ENCODE measurements around the gene RBM6. TPM values are rescaled to one million over a fixed set of nuclear protein-coding genes. Genes with fewer than 3 reads are reported as not detected.
"Not testable (repeated sequence)": the region's sequence is repeated elsewhere in the genome, so short reads cannot be mapped to it uniquely, and the experiment has no call there.

Gene RBM6
- total RNA-seq, 1 experiment from 2014 or later = 74.1 TPM

DNA sequence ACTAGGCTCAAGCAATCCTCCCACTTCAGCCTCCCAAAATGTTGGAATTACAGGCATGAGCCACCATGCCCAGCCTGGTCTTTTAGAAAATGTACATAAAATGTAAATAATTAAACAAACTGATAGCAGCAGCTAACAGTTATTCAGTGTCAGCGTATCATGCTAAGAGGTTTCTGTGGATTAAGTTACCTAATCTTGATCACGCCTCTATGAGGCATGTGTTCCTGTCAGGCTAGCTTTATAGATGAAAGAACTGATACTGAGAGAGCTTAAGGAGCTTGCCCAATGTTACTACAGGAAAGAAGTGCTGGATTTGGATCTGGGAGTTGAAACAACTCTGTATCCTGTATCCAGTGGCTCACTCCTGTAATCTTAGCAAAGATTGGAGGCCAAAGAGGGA is 25.0 kb upstream of the RBM6 start:
- H3K36me3 Mint-ChIP-seq (ENCODE audit: insufficient read depth, unreplicated experiment) = no peaks in the 10 kb centered on the region
- no peak overlapping the region for H3K27ac Mint-ChIP-seq (ENCODE audit: unreplicated experiment)
- H3K4me3 Mint-ChIP-seq (ENCODE audit: unreplicated experiment) = no peak overlapping the region

DNA sequence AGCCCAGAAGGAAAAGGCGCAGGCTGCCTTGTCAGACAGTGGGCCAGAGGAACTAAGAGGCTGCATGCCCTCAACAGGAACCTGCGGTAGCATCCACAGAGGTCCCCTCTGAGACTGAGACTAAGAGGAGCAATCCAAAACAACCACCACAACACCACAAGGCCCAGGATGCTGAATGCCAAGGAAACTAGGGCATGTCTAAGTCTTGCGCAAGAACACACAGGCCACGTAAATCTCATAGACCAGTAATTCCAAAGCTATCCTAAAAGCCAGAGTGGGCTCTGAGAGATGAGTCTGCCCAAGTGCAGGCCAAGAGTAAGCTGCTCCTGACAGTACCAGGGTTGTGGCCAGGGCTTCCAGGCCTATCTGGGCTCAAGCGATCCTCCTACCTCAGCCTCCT is 23.3 kb upstream of the RBM6 start:
- no peaks in the 10 kb centered on the region for H3K9me3 Mint-ChIP-seq (ENCODE audit: unreplicated experiment)
- no peak overlapping the region for H3K4me3 Mint-ChIP-seq (ENCODE audit: unreplicated experiment)
- intact Hi-C loops (cut with micrococcal nuclease; ENCODE audit: unreplicated experiment) = no loop called here
- Histone ChIP-seq H3K4me1 (peaks cover 11% of the 10 kb centered on the region), H3K27me3 (replicated peaks; ENCODE audit: control insufficient read depth, insufficient read depth, low read length) (no peaks in the 10 kb centered on the region), H3K36me3 (ENCODE audit: control insufficient read depth, insufficient read depth, low read length) (no peaks in the 10 kb centered on the region), H3K4me3 (ENCODE audit: low read depth, low read length) (no peak overlapping the region), H3K9me3 (no peaks in the 10 kb centered on the region)
- POLR2A ChIA-PET = interaction anchor here (1.0 kb wide), 1 partner anchor 47 kb away, joined by 3 read pairs; no protein-coding TSS in a partner anchor
- CTCF ChIA-PET = no interaction called here
- no peaks in the 10 kb centered on the region for H3K4me1 Mint-ChIP-seq (ENCODE audit: low read depth, unreplicated experiment)
- H3K27ac Mint-ChIP-seq (ENCODE audit: unreplicated experiment) = no peak overlapping the region
- BruUV-seq (replicated peaks) = no TSS peak
- TF ChIP-seq, protein P1, sequence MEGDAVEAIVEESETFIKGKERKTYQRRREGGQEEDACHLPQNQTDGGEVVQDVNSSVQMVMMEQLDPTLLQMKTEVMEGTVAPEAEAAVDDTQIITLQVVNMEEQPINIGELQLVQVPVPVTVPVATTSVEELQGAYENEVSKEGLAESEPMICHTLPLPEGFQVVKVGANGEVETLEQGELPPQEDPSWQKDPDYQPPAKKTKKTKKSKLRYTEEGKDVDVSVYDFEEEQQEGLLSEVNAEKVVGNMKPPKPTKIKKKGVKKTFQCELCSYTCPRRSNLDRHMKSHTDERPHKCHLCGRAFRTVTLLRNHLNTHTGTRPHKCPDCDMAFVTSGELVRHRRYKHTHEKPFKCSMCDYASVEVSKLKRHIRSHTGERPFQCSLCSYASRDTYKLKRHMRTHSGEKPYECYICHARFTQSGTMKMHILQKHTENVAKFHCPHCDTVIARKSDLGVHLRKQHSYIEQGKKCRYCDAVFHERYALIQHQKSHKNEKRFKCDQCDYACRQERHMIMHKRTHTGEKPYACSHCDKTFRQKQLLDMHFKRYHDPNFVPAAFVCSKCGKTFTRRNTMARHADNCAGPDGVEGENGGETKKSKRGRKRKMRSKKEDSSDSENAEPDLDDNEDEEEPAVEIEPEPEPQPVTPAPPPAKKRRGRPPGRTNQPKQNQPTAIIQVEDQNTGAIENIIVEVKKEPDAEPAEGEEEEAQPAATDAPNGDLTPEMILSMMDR (IDR thresholded peaks at IDR 0.05; ENCODE audit: insufficient read depth in 1 of 2, low read depth in 1 of 2, low read length in 1 of 2, severe bottlenecking in 1 of 2, unreplicated experiment in 1 of 2) = no peak
- no peak for DNase-seq
- H3K36me3 Mint-ChIP-seq (ENCODE audit: insufficient read depth, unreplicated experiment) = no peaks in the 10 kb centered on the region
- no peaks in the 10 kb centered on the region for H3K27me3 Mint-ChIP-seq (ENCODE audit: insufficient read depth, unreplicated experiment)

More for the DNA sequence above, 25.0 kb upstream of the RBM6 start:
- Histone ChIP-seq H3K4me1 (peaks cover 11% of the 10 kb centered on the region), H3K36me3 (ENCODE audit: control insufficient read depth, insufficient read depth, low read length) (no peaks in the 10 kb centered on the region), H3K9me3 (no peaks in the 10 kb centered on the region), H3K27me3 (replicated peaks; ENCODE audit: control insufficient read depth, insufficient read depth, low read length) (no peaks in the 10 kb centered on the region), H3K4me3 (ENCODE audit: low read depth, low read length) (no peak overlapping the region)
- CTCF ChIA-PET = interaction anchor here (0.9 kb wide), 1 partner anchor 14 kb away, joined by 3 read pairs; the partner anchor contains the start of gene MON1A
- POLR2A ChIA-PET = interaction anchor here (1.6 kb wide), 1 partner anchor 15 kb away, joined by 14 read pairs; the partner anchor contains the start of gene MON1A
- intact Hi-C loops (cut with micrococcal nuclease; ENCODE audit: unreplicated experiment) = no loop called here
- BruUV-seq (replicated peaks) = no TSS peak
- Mint-ChIP-seq H3K4me1 (ENCODE audit: low read depth, unreplicated experiment) (no peaks in the 10 kb centered on the region), H3K9me3 (ENCODE audit: unreplicated experiment) (no peaks in the 10 kb centered on the region), H3K27me3 (ENCODE audit: insufficient read depth, unreplicated experiment) (no peaks in the 10 kb centered on the region)
- DNase-seq = no peak
- TF ChIP-seq, protein P1 (IDR thresholded peaks at IDR 0.05; ENCODE audit: insufficient read depth in 1 of 2, low read depth in 1 of 2, low read length in 1 of 2, severe bottlenecking in 1 of 2, unreplicated experiment in 1 of 2) = no peak

DNA sequence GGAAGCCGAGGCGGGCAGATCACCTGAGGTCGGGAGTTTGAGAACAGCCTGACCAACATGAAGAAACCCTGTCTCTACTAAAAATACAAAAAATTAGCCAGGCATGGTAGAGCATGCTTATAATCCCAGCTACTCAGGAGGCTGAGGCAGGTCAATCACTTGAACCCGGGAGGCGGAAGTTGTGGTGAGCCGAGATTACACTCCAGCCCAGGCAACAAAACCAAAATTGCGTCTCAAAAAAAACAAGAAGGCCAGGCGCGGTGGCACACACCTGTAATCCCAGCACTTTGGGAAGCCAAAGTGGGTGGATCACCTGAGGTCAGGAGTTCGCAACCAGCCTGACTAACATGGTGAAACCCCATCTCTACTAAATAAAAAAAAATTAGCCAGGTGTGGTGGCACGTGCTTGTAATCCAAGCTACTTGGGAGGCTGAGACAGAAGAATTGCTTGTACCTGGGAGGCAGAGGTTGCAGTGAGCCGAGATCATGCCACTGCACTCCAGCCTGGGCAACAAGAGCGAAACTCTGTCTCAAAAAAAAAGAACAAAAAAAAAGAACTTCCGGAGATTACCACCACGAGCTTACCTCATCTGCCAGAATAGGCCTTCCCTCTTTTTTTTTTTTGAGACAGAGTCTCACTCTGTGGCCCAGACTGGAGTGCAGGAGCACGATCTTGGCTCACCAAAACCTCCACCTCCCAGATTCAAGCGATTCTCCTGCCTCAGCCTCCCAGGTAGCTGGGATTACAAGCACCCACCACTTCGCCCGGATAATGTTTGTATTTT is 22.0 kb upstream of the RBM6 start:
- H3K36me3 Mint-ChIP-seq (ENCODE audit: insufficient read depth, unreplicated experiment); H3K9me3 ChIP-seq; intact Hi-C loops (cut with micrococcal nuclease; ENCODE audit: unreplicated experiment); CTCF ChIA-PET; H3K36me3 ChIP-seq (ENCODE audit: control insufficient read depth, insufficient read depth, low read length); H3K27ac Mint-ChIP-seq (ENCODE audit: unreplicated experiment); DNase-seq; H3K27me3 ChIP-seq (replicated peaks; ENCODE audit: control insufficient read depth, insufficient read depth, low read length); H3K27me3 Mint-ChIP-seq (ENCODE audit: insufficient read depth, unreplicated experiment); H3K4me3 Mint-ChIP-seq (ENCODE audit: unreplicated experiment); H3K4me3 ChIP-seq (ENCODE audit: low read depth, low read length); POLR2A ChIA-PET; H3K9me3 Mint-ChIP-seq (ENCODE audit: unreplicated experiment); H3K4me1 Mint-ChIP-seq (ENCODE audit: low read depth, unreplicated experiment); BruUV-seq (replicated peaks): not testable (repeated sequence)
- H3K4me1 ChIP-seq = peaks cover 11% of the 10 kb centered on the region

Measured in Caco-2 (cell line).